HG02970 (cell line): ENCODE data around the gene CACNB1.
"Not testable (repeated sequence)": the region's sequence is repeated elsewhere in the genome, so short reads cannot be mapped to it uniquely, and the experiment has no call there.

Source experiments
- ATAC-seq: cut with Tn5 transposase; IDR thresholded peaks from one replicate; pipeline ENCODE4 v1.9.1; 2021; ENCODE audit warnings: mild to moderate bottlenecking, moderate library complexity, moderate number of reproducible peaks; ENCODE audit not compliant: unreplicated experiment, low FRiP score

The CACNB1 gene

GRCh38 chr17:39130205-39130604 is 67.3 kb downstream of the CACNB1 start:
- no peak for ATAC-seq

GRCh38 chr17:39129544-39129943 is 67.9 kb downstream of the CACNB1 start:
- not testable (repeated sequence) for ATAC-seq

- ATAC-seq: no peak
Observed at GRCh38 chr17:39126436-39126835, 71.0 kb downstream of the CACNB1 start.

- no peak for ATAC-seq
Observed at GRCh38 chr17:39125143-39125875, 72.2 kb downstream of the CACNB1 start.

- ATAC-seq: no peak
Observed at GRCh38 chr17:39123627-39124026, 73.8 kb downstream of the CACNB1 start.
